Fibroblast of lung (primary cell): ENCODE measurements around the gene DAAM1. TPM values are rescaled to one million over a fixed set of nuclear protein-coding genes. Genes with fewer than 3 reads are reported as not detected.

Source experiments
- DNase-seq, 2 donors: peaks; one replicate each; pipeline versions ENCODE4 v3.0.0 to v3.0.0-alpha.2; 2010; ENCODE audit warnings: low read depth in 2 of 2
- H2AFZ ChIP-seq: 2 replicates; pipeline ENCODE4 v1.5.1; 2012; ENCODE audit warnings: low read length, control low read depth, inconsistent platforms
- H3K27ac ChIP-seq: 2 replicates; pipeline ENCODE4 v1.5.1; 2011; ENCODE audit warnings: low read length, control low read depth; ENCODE audit not compliant: insufficient read depth
- H3K27me3 ChIP-seq: 2 replicates; pipeline ENCODE4 v1.5.1; 2011; ENCODE audit warnings: mild to moderate bottlenecking, low read length; ENCODE audit not compliant: control insufficient read depth, insufficient read depth
- H3K36me3 ChIP-seq: 2 replicates; pipeline ENCODE4 v1.5.1; 2011; ENCODE audit warnings: low read length; ENCODE audit not compliant: control insufficient read depth, insufficient read depth
- H3K4me1 ChIP-seq: 2 replicates; pipeline ENCODE4 v1.5.1; 2011; ENCODE audit warnings: low read length; ENCODE audit not compliant: control insufficient read depth, insufficient read depth; ENCODE audit errors: extremely low read depth
- H3K4me2 ChIP-seq: 2 replicates; pipeline ENCODE4 v1.5.1; 2011; ENCODE audit warnings: low read length, control low read depth; ENCODE audit not compliant: insufficient read depth; ENCODE audit errors: extremely low read depth
- H3K4me3 ChIP-seq, 4 experiments: fragments of 200-600 bp in 1 of 4; sonication (generic) in 1 of 4; replicated peaks in 1 of 4; 2 replicates each; pipeline ENCODE4 v1.5.1; 2011 to 2016; ENCODE audit warnings: low read length in 4 of 4, low read depth in 3 of 4, mild to moderate bottlenecking in 3 of 4, control low read depth in 2 of 4, inconsistent platforms in 1 of 4, mixed read lengths in 1 of 4; ENCODE audit not compliant: insufficient read depth in 1 of 4; ENCODE audit errors: control extremely low read depth in 1 of 4
- H3K79me2 ChIP-seq: 2 replicates; pipeline ENCODE4 v1.5.1; 2012; ENCODE audit warnings: mild to moderate bottlenecking, low read length, inconsistent platforms; ENCODE audit not compliant: control insufficient read depth, insufficient read depth
- H3K9ac ChIP-seq: 2 replicates; pipeline ENCODE4 v1.5.1; 2011; ENCODE audit warnings: mild to moderate bottlenecking, low read length, control low read depth; ENCODE audit not compliant: insufficient read depth
- H3K9me3 ChIP-seq: 2 replicates; pipeline ENCODE4 v1.5.1; 2012; ENCODE audit warnings: low read depth, low read length; ENCODE audit not compliant: control insufficient read depth, insufficient read depth
- H4K20me1 ChIP-seq: 2 replicates; pipeline ENCODE4 v1.5.1; 2011; ENCODE audit warnings: low read length; ENCODE audit not compliant: control insufficient read depth, insufficient read depth; ENCODE audit errors: extremely low read depth
- CTCF ChIP-seq, 2 donors: IDR thresholded peaks in 1 of 2; conservative IDR thresholded peaks in 1 of 2; 1 replicate in 1 of 2; 2 replicates in 1 of 2; pipeline ENCODE4 v1.5.1; 2011 to 2012; ENCODE audit warnings: low read length in 2 of 2, control low read depth in 1 of 2, inconsistent platforms in 1 of 2, low read depth in 1 of 2, mild to moderate bottlenecking in 1 of 2
- EZH2 ChIP-seq: IDR thresholded peaks from 2 replicates; pipeline ENCODE4 v1.5.1; 2012; ENCODE audit warnings: low read length, control low read depth, mild to moderate bottlenecking; ENCODE audit errors: missing control alignments
- polyA plus RNA-seq, 2 donors: library from polyadenylated mRNA; depleted of rRNA in 1 of 2; stranded (reverse) in 1 of 2; unstranded in 1 of 2; fragments of >200 nt; gene quantifications; 2 replicates each; pipeline ENCODE4 v1.2.1, GENCODE V29; 2011 to 2012; ENCODE audit warnings: missing spikeins in 1 of 2
- total RNA-seq: library from RNA; depleted of rRNA; stranded (reverse); fragments of >200 nt; gene quantifications from 2 replicates; pipeline ENCODE4 v1.2.1, GENCODE V29; 2014

DAAM1 gene
- total and polyA plus RNA-seq, 2 donors (not counting 1 experiment from before 2014, with no cell fraction given): 15.5 to 36.3 TPM

GRCh38 chr14:59272633-59273032, 84.2 kb downstream of the DAAM1 start:
- Histone ChIP-seq H3K9ac (no peak overlapping the region), H3K36me3 (no peaks in the 10 kb centered on the region), H3K9me3 (no peaks in the 10 kb centered on the region), H3K4me1 (peaks cover 25% of the 10 kb centered on the region), H3K4me2 (no peak overlapping the region), H3K27ac (no peak overlapping the region), H3K79me2 (no peaks in the 10 kb centered on the region), H2AFZ (no peak overlapping the region), H4K20me1 (no peaks in the 10 kb centered on the region), H3K27me3 (no peaks in the 10 kb centered on the region), H3K4me3 (no peak overlapping the region)
- DNase-seq: no peak
- TF ChIP-seq CTCF (conservative IDR thresholded peaks at IDR 0.05 in 1 of 2, IDR thresholded peaks at IDR 0.05 in 1 of 2; ENCODE audit: low read depth in 1 of 2, low read length in 2 of 2): no peak
- TF ChIP-seq EZH2: no peak

DNA sequence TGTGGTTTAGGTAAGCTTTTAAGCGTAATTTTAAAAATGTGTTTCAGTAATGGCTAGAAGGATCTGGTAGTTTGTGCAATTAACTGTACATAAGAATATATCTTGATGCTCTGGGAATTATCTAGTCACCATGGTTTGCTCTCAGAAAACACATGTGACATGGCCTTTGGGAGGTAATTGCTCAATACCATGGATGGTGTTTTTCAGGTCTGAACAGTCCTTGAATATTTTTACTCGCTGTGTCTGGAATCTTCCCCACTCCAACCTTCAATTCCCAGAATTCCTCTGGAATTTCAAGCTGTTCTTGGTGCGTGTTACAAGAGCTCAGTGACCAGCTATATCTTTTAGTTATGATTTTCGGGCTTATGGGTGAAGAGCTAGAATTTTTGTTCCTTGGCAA, 85.3 kb downstream of the DAAM1 start:
- Histone ChIP-seq H3K27ac (no peak overlapping the region), H3K9me3 (no peaks in the 10 kb centered on the region), H3K4me1 (peaks cover 36% of the 10 kb centered on the region), H4K20me1 (no peaks in the 10 kb centered on the region), H3K4me2 (no peak overlapping the region), H3K4me3 (no peak overlapping the region), H3K9ac (no peak overlapping the region), H2AFZ (no peak overlapping the region), H3K36me3 (no peaks in the 10 kb centered on the region), H3K79me2 (no peaks in the 10 kb centered on the region), H3K27me3 (no peaks in the 10 kb centered on the region)
- DNase-seq: no peak
- no peak for TF ChIP-seq EZH2
- no peak for TF ChIP-seq CTCF (conservative IDR thresholded peaks at IDR 0.05 in 1 of 2, IDR thresholded peaks at IDR 0.05 in 1 of 2; ENCODE audit: low read depth in 1 of 2, low read length in 2 of 2)

DNA sequence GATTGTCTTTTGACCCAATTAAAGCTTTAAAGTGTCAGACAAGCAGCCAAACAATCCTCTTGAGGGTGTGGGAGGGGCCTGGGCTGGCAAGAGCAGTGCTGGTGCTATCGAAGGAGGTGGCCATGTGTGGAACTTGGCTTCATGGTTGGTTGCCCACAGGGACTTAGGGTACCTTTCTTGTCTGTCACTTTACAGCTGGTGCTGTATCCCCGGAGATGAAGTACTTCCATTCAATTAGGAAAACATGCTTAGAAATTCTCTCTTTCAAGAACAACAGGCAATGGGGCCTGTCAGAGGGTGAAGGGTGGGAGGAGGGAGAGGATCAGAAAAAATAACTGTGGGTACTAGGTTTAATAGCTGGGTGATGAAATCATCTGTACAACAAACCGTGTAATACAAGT, 86.5 kb downstream of the DAAM1 start:
- no peak overlapping the region for H3K27ac ChIP-seq
- no peak overlapping the region for H3K4me3 ChIP-seq
- no peaks in the 10 kb centered on the region for H3K27me3 ChIP-seq
- no peak overlapping the region for H3K9ac ChIP-seq
- no peaks in the 10 kb centered on the region for H4K20me1 ChIP-seq
- DNase-seq: peak in 1 of 2 donors; percentile 57
- no peak overlapping the region for H2AFZ ChIP-seq
- H3K4me2 ChIP-seq: no peak overlapping the region
- no peaks in the 10 kb centered on the region for H3K79me2 ChIP-seq
- no peaks in the 10 kb centered on the region for H3K9me3 ChIP-seq
- no peak for TF ChIP-seq CTCF (conservative IDR thresholded peaks at IDR 0.05 in 1 of 2, IDR thresholded peaks at IDR 0.05 in 1 of 2; ENCODE audit: low read depth in 1 of 2, low read length in 2 of 2)
- TF ChIP-seq EZH2: no peak
- peaks cover 40% of the 10 kb centered on the region for H3K4me1 ChIP-seq
- no peaks in the 10 kb centered on the region for H3K36me3 ChIP-seq
